ENCODE results near the gene PDC.
"Not testable (repeated sequence)": the region's sequence is repeated elsewhere in the genome, so short reads cannot be mapped to it uniquely, and the experiment has no call there.

Gene PDC

GRCh38 chr1:186473047-186473446 is 12.1 kb upstream of the PDC start:
- H3K4me3 ChIP-seq (ENCODE audit: low read depth, low read length): no peak overlapping the region
- H3K36me3 ChIP-seq (ENCODE audit: insufficient read depth, low read length): no peaks in the 10 kb centered on the region
- H3K27me3 ChIP-seq (ENCODE audit: insufficient read depth, low read length): no peaks in the 10 kb centered on the region
- H3K27ac ChIP-seq (ENCODE audit: low read depth, low read length): no peak overlapping the region
- H3K79me2 ChIP-seq (ENCODE audit: control insufficient read depth, insufficient read depth, low read length, unreplicated experiment): no peaks in the 10 kb centered on the region
- H2AFZ ChIP-seq (ENCODE audit: low read length, unreplicated experiment): no peak overlapping the region
- H3K4me1 ChIP-seq (ENCODE audit: control insufficient read depth, insufficient read depth, low read length, unreplicated experiment): peaks cover 12% of the 10 kb centered on the region

GRCh38 chr1:186465946-186466345 is 5.0 kb upstream of the PDC start:
- no peak overlapping the region for H3K4me3 ChIP-seq (ENCODE audit: low read depth, low read length)
- H3K27me3 ChIP-seq (ENCODE audit: insufficient read depth, low read length): no peaks in the 10 kb centered on the region
- no peaks in the 10 kb centered on the region for H3K36me3 ChIP-seq (ENCODE audit: insufficient read depth, low read length)
- no peak overlapping the region for H3K27ac ChIP-seq (ENCODE audit: low read depth, low read length)
- H3K4me1 ChIP-seq (ENCODE audit: control insufficient read depth, insufficient read depth, low read length, unreplicated experiment): no peaks in the 10 kb centered on the region
- no peaks in the 10 kb centered on the region for H3K79me2 ChIP-seq (ENCODE audit: control insufficient read depth, insufficient read depth, low read length, unreplicated experiment)
- no peak overlapping the region for H2AFZ ChIP-seq (ENCODE audit: low read length, unreplicated experiment)

DNA sequence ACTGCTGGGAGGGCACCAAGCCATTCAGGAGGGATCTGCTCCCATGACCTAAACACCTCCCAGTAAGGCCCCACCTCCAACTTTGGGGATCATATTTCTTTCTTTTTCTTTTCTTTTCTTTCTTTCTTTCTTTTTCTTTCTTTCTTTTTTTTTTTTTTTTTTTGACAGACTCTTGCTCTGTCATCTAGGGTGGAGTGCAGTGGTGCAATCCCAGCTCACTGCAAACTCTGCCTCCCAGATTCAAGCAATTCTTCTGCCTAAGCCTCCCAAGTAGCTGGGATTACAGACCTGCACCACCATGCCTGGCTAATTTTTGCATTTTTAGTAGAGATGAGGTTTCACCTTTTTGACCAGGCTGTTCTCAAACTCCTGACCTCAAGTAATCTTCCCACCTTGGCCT is 4.6 kb upstream of the PDC start:
- H3K4me1 ChIP-seq (ENCODE audit: control insufficient read depth, insufficient read depth, low read length, unreplicated experiment); H3K79me2 ChIP-seq (ENCODE audit: control insufficient read depth, insufficient read depth, low read length, unreplicated experiment); H2AFZ ChIP-seq (ENCODE audit: low read length, unreplicated experiment); H3K4me3 ChIP-seq (ENCODE audit: low read depth, low read length); H3K27ac ChIP-seq (ENCODE audit: low read depth, low read length); H3K36me3 ChIP-seq (ENCODE audit: insufficient read depth, low read length); H3K27me3 ChIP-seq (ENCODE audit: insufficient read depth, low read length): not testable (repeated sequence)

GRCh38 chr1:186463926-186464325 is 3.0 kb upstream of the PDC start:
- Histone ChIP-seq H3K27me3 (ENCODE audit: insufficient read depth, low read length) (no peaks in the 10 kb centered on the region), H3K4me1 (ENCODE audit: control insufficient read depth, insufficient read depth, low read length, unreplicated experiment) (no peaks in the 10 kb centered on the region), H3K4me3 (ENCODE audit: low read depth, low read length) (no peak overlapping the region), H2AFZ (ENCODE audit: low read length, unreplicated experiment) (no peak overlapping the region), H3K79me2 (ENCODE audit: control insufficient read depth, insufficient read depth, low read length, unreplicated experiment) (no peaks in the 10 kb centered on the region), H3K36me3 (ENCODE audit: insufficient read depth, low read length) (no peaks in the 10 kb centered on the region), H3K27ac (ENCODE audit: low read depth, low read length) (no peak overlapping the region)

- H3K27me3 ChIP-seq (ENCODE audit: insufficient read depth, low read length): no peaks in the 10 kb centered on the region
- no peak overlapping the region for H2AFZ ChIP-seq (ENCODE audit: low read length, unreplicated experiment)
- H3K4me1 ChIP-seq (ENCODE audit: control insufficient read depth, insufficient read depth, low read length, unreplicated experiment): no peaks in the 10 kb centered on the region
- no peak overlapping the region for H3K4me3 ChIP-seq (ENCODE audit: low read depth, low read length)
- H3K36me3 ChIP-seq (ENCODE audit: insufficient read depth, low read length): no peaks in the 10 kb centered on the region
- no peaks in the 10 kb centered on the region for H3K79me2 ChIP-seq (ENCODE audit: control insufficient read depth, insufficient read depth, low read length, unreplicated experiment)
- H3K27ac ChIP-seq (ENCODE audit: low read depth, low read length): no peak overlapping the region
Measured at GRCh38 chr1:186463511-186463910, 2.6 kb upstream of the PDC start.

GRCh38 chr1:186459161-186459560 is 1.8 kb downstream of the PDC start:
- H2AFZ ChIP-seq (ENCODE audit: low read length, unreplicated experiment); H3K27ac ChIP-seq (ENCODE audit: low read depth, low read length); H3K27me3 ChIP-seq (ENCODE audit: insufficient read depth, low read length); H3K36me3 ChIP-seq (ENCODE audit: insufficient read depth, low read length); H3K4me1 ChIP-seq (ENCODE audit: control insufficient read depth, insufficient read depth, low read length, unreplicated experiment); H3K79me2 ChIP-seq (ENCODE audit: control insufficient read depth, insufficient read depth, low read length, unreplicated experiment); H3K4me3 ChIP-seq (ENCODE audit: low read depth, low read length): not testable (repeated sequence)

DNA sequence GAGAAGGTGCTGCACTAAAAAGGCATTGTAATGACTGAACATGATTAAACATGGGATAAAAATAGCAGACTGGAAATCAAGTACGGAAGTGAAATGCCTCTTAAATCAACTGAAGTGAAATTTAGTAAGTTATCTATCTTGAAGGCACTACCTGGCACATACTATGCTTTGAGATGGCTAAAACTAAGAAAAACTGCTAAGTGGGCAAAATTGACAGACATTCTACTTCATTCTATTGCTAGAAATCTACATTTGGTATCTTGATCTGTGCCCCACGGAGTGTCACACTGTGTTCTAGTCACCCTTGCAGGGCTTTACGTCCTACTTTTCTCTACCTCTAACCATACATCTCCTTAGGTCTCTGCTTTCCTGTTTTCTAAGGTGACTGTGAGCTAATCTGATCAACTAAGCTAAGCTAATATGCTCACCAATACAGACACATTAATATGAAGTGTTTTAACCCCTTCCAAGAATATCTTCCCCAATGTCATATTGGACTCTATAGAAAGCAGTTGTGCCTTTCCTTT is 4.1 kb downstream of the PDC start:
- no peak overlapping the region for H2AFZ ChIP-seq (ENCODE audit: low read length, unreplicated experiment)
- no peaks in the 10 kb centered on the region for H3K4me1 ChIP-seq (ENCODE audit: control insufficient read depth, insufficient read depth, low read length, unreplicated experiment)
- H3K4me3 ChIP-seq (ENCODE audit: low read depth, low read length): no peak overlapping the region
- no peak overlapping the region for H3K27ac ChIP-seq (ENCODE audit: low read depth, low read length)
- H3K27me3 ChIP-seq (ENCODE audit: insufficient read depth, low read length): no peaks in the 10 kb centered on the region
- no peaks in the 10 kb centered on the region for H3K36me3 ChIP-seq (ENCODE audit: insufficient read depth, low read length)
- H3K79me2 ChIP-seq (ENCODE audit: control insufficient read depth, insufficient read depth, low read length, unreplicated experiment): no peaks in the 10 kb centered on the region

- Histone ChIP-seq H3K4me1 (ENCODE audit: control insufficient read depth, insufficient read depth, low read length, unreplicated experiment) (no peaks in the 10 kb centered on the region), H3K79me2 (ENCODE audit: control insufficient read depth, insufficient read depth, low read length, unreplicated experiment) (no peaks in the 10 kb centered on the region), H2AFZ (ENCODE audit: low read length, unreplicated experiment) (no peak overlapping the region), H3K27me3 (ENCODE audit: insufficient read depth, low read length) (no peaks in the 10 kb centered on the region), H3K4me3 (ENCODE audit: low read depth, low read length) (no peak overlapping the region), H3K27ac (ENCODE audit: low read depth, low read length) (no peak overlapping the region), H3K36me3 (ENCODE audit: insufficient read depth, low read length) (no peaks in the 10 kb centered on the region)
Measured at GRCh38 chr1:186454981-186455380, 5.9 kb downstream of the PDC start.

GRCh38 chr1:186446152-186446551 is 14.8 kb downstream of the PDC start:
- Histone ChIP-seq H3K36me3 (ENCODE audit: insufficient read depth, low read length) (no peaks in the 10 kb centered on the region), H3K4me1 (ENCODE audit: control insufficient read depth, insufficient read depth, low read length, unreplicated experiment) (peaks cover 12% of the 10 kb centered on the region), H3K79me2 (ENCODE audit: control insufficient read depth, insufficient read depth, low read length, unreplicated experiment) (no peaks in the 10 kb centered on the region), H3K27me3 (ENCODE audit: insufficient read depth, low read length) (no peaks in the 10 kb centered on the region), H3K27ac (ENCODE audit: low read depth, low read length) (no peak overlapping the region), H3K4me3 (ENCODE audit: low read depth, low read length) (no peak overlapping the region), H2AFZ (ENCODE audit: low read length, unreplicated experiment) (no peak overlapping the region)

DNA sequence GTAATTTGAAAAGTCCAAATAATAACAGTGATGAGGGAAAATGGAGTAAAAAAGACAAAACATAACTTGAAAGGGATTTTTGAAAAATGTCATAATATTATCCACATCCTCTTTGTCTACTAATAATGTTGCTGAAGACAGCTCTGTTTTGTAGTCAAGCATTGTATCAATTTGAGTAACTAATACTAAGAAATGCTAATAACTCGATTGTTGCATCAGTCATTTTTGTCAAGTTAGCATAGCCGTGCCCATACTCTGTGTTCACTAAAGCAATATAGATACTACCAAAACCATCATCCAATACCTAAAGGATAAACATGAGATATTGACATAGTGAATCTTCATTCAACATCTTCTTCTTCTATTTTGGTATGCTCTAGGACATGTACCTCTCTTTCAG is 17.3 kb downstream of the PDC start:
- H3K27ac ChIP-seq (ENCODE audit: low read depth, low read length): no peak overlapping the region

DNA sequence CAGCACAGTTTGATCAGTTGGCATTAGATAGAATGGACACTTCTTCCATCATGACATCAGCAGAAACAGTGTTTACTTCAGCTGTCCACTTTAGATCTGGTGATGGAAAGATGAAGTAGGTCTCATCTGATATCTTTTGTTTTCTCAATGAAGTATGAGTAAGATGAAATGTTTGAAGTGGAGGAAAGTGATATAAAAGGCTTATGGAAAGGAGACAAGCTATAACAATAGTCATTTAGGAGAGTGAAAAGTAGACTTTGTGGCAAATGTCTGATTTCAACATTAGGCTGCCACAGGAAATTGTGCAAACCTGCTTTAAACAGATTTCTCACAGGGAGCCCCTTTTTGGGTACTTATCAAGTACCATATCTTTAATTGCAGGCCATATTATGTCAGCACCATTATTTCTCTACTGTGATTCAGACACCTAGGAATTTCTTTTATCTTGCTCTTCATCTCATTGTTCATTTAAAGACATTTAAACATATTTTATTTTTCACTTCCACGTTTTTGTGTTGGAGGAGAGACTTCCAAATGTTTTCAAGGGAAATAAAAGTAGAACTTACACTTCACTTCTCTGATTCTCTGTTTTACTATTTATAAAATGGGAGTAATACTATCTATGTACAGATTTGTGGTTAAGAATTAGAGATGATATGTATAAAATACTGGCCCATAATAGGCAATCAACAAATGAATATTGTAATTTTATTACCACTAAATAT is 18.1 kb downstream of the PDC start:
- peaks cover 12% of the 10 kb centered on the region for H3K4me1 ChIP-seq (ENCODE audit: control insufficient read depth, insufficient read depth, low read length, unreplicated experiment)
- H3K4me3 ChIP-seq (ENCODE audit: low read depth, low read length): no peak overlapping the region
- H3K79me2 ChIP-seq (ENCODE audit: control insufficient read depth, insufficient read depth, low read length, unreplicated experiment): no peaks in the 10 kb centered on the region
- H3K36me3 ChIP-seq (ENCODE audit: insufficient read depth, low read length): no peaks in the 10 kb centered on the region
- peak overlapping the region; percentile 67 for H3K27ac ChIP-seq (ENCODE audit: low read depth, low read length)
- H2AFZ ChIP-seq (ENCODE audit: low read length, unreplicated experiment): peak overlapping the region; percentile 36
- H3K27me3 ChIP-seq (ENCODE audit: insufficient read depth, low read length): no peaks in the 10 kb centered on the region

More for the DNA sequence above, 17.3 kb downstream of the PDC start:
- Histone ChIP-seq H2AFZ (ENCODE audit: low read length, unreplicated experiment) (no peak overlapping the region), H3K4me1 (ENCODE audit: control insufficient read depth, insufficient read depth, low read length, unreplicated experiment) (peaks cover 12% of the 10 kb centered on the region), H3K27me3 (ENCODE audit: insufficient read depth, low read length) (no peaks in the 10 kb centered on the region), H3K36me3 (ENCODE audit: insufficient read depth, low read length) (no peaks in the 10 kb centered on the region), H3K4me3 (ENCODE audit: low read depth, low read length) (no peak overlapping the region), H3K79me2 (ENCODE audit: control insufficient read depth, insufficient read depth, low read length, unreplicated experiment) (no peaks in the 10 kb centered on the region)
